Hepatocyte (in vitro differentiated cells): ENCODE results near the gene SEZ6. TPM values are rescaled to one million over a fixed set of nuclear protein-coding genes. Genes with fewer than 3 reads are reported as not detected.

Source experiments
- DNase-seq: peaks from one replicate; pipeline ENCODE4 v3.0.0-alpha.2; 2016; ENCODE audit warnings: low spot score
- H2AFZ ChIP-seq: fragments of 200-600 bp; sonication (generic); 2 replicates; pipeline ENCODE4 v1.6.0; 2016; ENCODE audit warnings: antibody characterized with exemption, mild to moderate bottlenecking
- H3K27ac ChIP-seq: fragments of 200-600 bp; sonication (generic); 2 replicates; pipeline ENCODE4 v1.5.1; 2016; ENCODE audit warnings: mild to moderate bottlenecking
- H3K27me3 ChIP-seq: fragments of 200-600 bp; sonication (generic); 2 replicates; pipeline ENCODE4 v1.6.1; 2016
- H3K36me3 ChIP-seq: fragments of 200-600 bp; sonication (generic); replicated peaks from 2 replicates; pipeline ENCODE4 v1.5.1; 2016; ENCODE audit warnings: low read depth; ENCODE audit not compliant: insufficient read depth
- H3K4me1 ChIP-seq: fragments of 200-600 bp; sonication (generic); 2 replicates; pipeline ENCODE4 v1.5.1; 2016; ENCODE audit warnings: mild to moderate bottlenecking, moderate library complexity; ENCODE audit not compliant: insufficient read depth
- H3K4me2 ChIP-seq: fragments of 200-600 bp; sonication (generic); 2 replicates; pipeline ENCODE4 v1.6.0; 2016
- H3K4me3 ChIP-seq: fragments of 200-600 bp; sonication (generic); 2 replicates; pipeline ENCODE4 v1.5.1; 2016; ENCODE audit warnings: mild to moderate bottlenecking
- H3K79me2 ChIP-seq: fragments of 200-600 bp; sonication (generic); 2 replicates; pipeline ENCODE4 v1.6.0; 2017; ENCODE audit warnings: mild to moderate bottlenecking
- H3K9me2 ChIP-seq: fragments of 200-600 bp; sonication (generic); replicated peaks from 2 replicates; pipeline ENCODE4 v1.6.0; 2017; ENCODE audit warnings: mild to moderate bottlenecking; ENCODE audit not compliant: insufficient read depth
- H3K9me3 ChIP-seq: fragments of 200-600 bp; sonication (generic); 2 replicates; pipeline ENCODE4 v1.5.1; 2016; ENCODE audit warnings: low read depth, mild to moderate bottlenecking
- H4K20me1 ChIP-seq: fragments of 200-600 bp; sonication (generic); 2 replicates; pipeline ENCODE4 v1.6.0; 2016; ENCODE audit warnings: mild to moderate bottlenecking; ENCODE audit not compliant: insufficient read depth, poor library complexity, severe bottlenecking
- EZH2 ChIP-seq: fragments of 200-600 bp; sonication (generic); IDR thresholded peaks from 2 replicates; pipeline ENCODE4 v1.6.1; 2016; ENCODE audit warnings: antibody characterized with exemption, mild to moderate bottlenecking, borderline replicate concordance
- EZH2phosphoT487 ChIP-seq: fragments of 200-600 bp; sonication (generic); IDR thresholded peaks from one replicate; pipeline ENCODE4 v1.6.1; 2018; ENCODE audit warnings: antibody characterized with exemption, mild to moderate bottlenecking, low read depth, moderate library complexity; ENCODE audit not compliant: unreplicated experiment, severe bottlenecking
- WGBS: methylation state at CpG from one replicate; pipeline ENCODE4 v1.1.6; 2016; ENCODE audit warnings: low lambda C conversion rate; ENCODE audit errors: missing lambda C conversion rate; 5-methylcytosine and 5-hydroxymethylcytosine counted together
- polyA plus RNA-seq: library from polyadenylated mRNA; unstranded; fragments of >200 nt; fragmentation: Nextera tagmentation; extraction: Ambion mirVana; gene quantifications from 2 replicates; pipeline ENCODE4 v1.2.1, GENCODE V29; 2016
- total RNA-seq: library from RNA; depleted of rRNA; stranded (reverse); fragments of >200 nt; gene quantifications from 2 replicates; pipeline ENCODE4 v1.2.3, GENCODE V29; 2014
- TF ChIP-seq, protein P1 (sequence below): fragments of 200-600 bp; sonication (generic); IDR thresholded peaks from 2 replicates; pipeline ENCODE4 v1.5.1; 2016; ENCODE audit warnings: antibody characterized with exemption, mild to moderate bottlenecking; ENCODE audit not compliant: poor library complexity

Gene SEZ6
- total and polyA plus RNA-seq, 2 experiments from 2014 or later, result 0.81 to 1.2 TPM

DNA sequence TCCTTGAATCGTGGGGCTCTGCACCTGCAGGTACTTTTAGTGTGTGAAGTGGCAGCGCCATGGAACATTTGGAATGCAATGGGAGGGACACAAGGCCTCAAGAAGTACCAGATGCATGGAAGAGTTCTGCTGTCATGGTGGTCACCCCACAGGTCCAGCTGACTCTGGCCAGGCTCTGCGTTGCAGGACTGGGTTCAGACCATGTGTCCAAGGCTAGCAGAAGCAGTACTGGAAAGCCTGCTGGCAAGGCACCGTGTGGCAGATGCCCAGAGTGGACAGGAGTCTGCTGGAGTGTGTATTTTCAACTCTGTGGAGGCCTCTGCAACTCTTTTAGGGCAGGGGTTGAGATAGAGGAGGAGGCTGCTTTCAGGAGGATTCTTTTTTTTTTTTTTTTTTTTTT lies 39.2 kb upstream of the SEZ6 start:
- Histone ChIP-seq H3K9me3 (no peaks in the 10 kb centered on the region), H3K36me3 (no peaks in the 10 kb centered on the region), H2AFZ (no peak overlapping the region), H3K27me3 (peaks cover 7% of the 10 kb centered on the region), H3K9me2 (no peaks in the 10 kb centered on the region), H3K4me3 (no peak overlapping the region), H3K4me2 (no peak overlapping the region), H4K20me1 (no peaks in the 10 kb centered on the region), H3K27ac (no peak overlapping the region), H3K4me1 (peaks cover 2% of the 10 kb centered on the region), H3K79me2 (no peaks in the 10 kb centered on the region)
- no peak for TF ChIP-seq EZH2
- TF ChIP-seq, protein P1, sequence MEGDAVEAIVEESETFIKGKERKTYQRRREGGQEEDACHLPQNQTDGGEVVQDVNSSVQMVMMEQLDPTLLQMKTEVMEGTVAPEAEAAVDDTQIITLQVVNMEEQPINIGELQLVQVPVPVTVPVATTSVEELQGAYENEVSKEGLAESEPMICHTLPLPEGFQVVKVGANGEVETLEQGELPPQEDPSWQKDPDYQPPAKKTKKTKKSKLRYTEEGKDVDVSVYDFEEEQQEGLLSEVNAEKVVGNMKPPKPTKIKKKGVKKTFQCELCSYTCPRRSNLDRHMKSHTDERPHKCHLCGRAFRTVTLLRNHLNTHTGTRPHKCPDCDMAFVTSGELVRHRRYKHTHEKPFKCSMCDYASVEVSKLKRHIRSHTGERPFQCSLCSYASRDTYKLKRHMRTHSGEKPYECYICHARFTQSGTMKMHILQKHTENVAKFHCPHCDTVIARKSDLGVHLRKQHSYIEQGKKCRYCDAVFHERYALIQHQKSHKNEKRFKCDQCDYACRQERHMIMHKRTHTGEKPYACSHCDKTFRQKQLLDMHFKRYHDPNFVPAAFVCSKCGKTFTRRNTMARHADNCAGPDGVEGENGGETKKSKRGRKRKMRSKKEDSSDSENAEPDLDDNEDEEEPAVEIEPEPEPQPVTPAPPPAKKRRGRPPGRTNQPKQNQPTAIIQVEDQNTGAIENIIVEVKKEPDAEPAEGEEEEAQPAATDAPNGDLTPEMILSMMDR, result no peak
- no peak for DNase-seq
- 91% methylated on average over 4 of the region's 4 CpGs for WGBS

DNA sequence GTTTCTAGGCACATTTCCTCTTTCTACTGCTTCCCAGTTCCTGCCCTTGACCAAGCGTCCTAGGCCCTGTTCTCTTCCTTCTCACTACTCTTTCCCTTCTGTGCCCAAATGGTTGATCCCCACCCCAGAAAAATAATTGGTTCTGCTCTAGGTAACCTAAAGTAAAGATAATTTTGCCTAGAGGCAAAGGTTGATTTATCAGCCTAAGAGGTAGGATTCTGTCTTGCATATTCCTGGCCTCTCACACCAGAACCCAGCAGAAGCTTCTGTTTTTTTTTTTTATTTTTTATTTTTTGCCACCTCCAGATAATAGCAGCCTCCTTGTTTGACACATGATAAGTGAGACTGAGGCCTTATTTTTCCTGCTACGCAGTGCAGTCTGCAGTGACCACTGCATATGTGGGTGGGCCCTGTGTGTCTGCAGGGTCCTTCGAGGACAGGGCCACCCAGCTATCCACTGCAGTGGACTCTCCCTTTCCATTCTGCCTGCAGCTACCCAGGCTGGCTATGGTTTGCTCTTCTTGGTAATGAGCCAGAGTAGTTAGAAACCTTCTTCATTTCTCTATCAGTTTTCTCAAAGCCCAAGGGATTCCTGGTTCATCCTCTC lies 37.8 kb upstream of the SEZ6 start:
- no peaks in the 10 kb centered on the region for H4K20me1 ChIP-seq
- TF ChIP-seq EZH2phosphoT487 (no peak), EZH2 (no peak)
- no peak overlapping the region for H3K4me2 ChIP-seq
- no peak overlapping the region for H2AFZ ChIP-seq
- no peaks in the 10 kb centered on the region for H3K9me3 ChIP-seq
- 86% methylated on average over 3 of the region's 3 CpGs for WGBS
- H3K9me2 ChIP-seq, result no peaks in the 10 kb centered on the region
- H3K27me3 ChIP-seq, result peaks cover 6% of the 10 kb centered on the region
- no peak overlapping the region for H3K4me3 ChIP-seq
- peaks cover 4% of the 10 kb centered on the region for H3K4me1 ChIP-seq
- H3K27ac ChIP-seq, result no peak overlapping the region
- no peaks in the 10 kb centered on the region for H3K79me2 ChIP-seq
- no peak for DNase-seq
- H3K36me3 ChIP-seq, result no peaks in the 10 kb centered on the region

DNA sequence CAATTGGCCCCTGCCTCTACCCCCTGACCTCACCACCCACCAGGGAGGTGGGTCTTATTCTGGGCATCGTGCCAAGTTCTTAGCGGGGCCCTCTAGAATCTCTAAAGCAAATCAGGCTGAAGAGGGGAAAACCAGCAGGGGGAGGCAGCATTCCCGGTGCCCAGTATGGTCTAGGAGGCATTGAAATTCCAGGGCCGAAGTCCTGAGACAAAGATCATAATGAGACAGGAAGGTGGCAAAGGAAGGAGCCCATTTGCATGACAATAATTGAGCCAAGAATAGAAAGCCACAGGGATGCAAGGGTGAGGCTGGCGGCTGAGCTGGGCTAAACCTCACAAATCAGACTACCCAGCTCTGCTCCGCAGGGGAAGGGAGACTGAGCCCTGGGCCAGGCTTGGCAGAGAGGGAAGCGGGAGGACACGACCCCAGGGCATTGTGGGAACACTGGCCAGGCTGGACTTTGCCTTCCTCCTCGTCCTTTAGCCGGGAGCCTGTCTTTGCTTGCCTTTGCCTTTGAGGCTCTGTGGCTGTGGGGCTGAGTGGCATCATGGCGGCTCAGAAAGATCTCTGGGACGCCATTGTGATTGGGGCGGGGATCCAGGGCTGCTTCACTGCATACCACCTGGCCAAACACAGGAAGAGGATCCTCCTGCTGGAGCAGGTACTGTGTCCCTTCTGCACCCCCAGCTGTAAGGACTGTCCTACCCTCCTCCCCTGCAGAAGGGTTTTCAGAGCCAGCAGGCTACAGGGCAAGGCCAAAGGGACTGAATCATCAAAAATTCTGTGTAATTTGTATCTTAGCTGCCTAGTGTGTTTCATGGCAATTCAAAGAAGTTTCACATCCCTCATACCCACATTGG lies 37.1 kb upstream of the SEZ6 start, which contains the start of gene PIPOX:
PIPOX (plus strand) TSS at position 463 of the 860 bp plus-strand sequence; CDS start at position 548, 85 bp downstream.
- no peak within 1 kb of the TSS for H2AFZ ChIP-seq
- peak; percentile 63 for DNase-seq
- peaks cover 4% of the 10 kb centered on the region for H3K4me1 ChIP-seq
- peak within 1 kb of the TSS; percentile 43 for H3K4me2 ChIP-seq
- no peak within 1 kb of the TSS for H3K4me3 ChIP-seq
- no peaks in the 10 kb centered on the region for H3K9me3 ChIP-seq
- no peak for TF ChIP-seq EZH2
- H3K9me2 ChIP-seq, result no peaks in the 10 kb centered on the region
- H3K27ac ChIP-seq, result no peak within 1 kb of the TSS
- H4K20me1 ChIP-seq, result no peaks in the 10 kb centered on the region
- no peaks in the 10 kb centered on the region for H3K36me3 ChIP-seq
- no peaks in the 10 kb centered on the region for H3K79me2 ChIP-seq
- peaks cover 14% of the 10 kb centered on the region for H3K27me3 ChIP-seq
- WGBS, result 48% methylated on average over 13 of the region's 13 CpGs

DNA sequence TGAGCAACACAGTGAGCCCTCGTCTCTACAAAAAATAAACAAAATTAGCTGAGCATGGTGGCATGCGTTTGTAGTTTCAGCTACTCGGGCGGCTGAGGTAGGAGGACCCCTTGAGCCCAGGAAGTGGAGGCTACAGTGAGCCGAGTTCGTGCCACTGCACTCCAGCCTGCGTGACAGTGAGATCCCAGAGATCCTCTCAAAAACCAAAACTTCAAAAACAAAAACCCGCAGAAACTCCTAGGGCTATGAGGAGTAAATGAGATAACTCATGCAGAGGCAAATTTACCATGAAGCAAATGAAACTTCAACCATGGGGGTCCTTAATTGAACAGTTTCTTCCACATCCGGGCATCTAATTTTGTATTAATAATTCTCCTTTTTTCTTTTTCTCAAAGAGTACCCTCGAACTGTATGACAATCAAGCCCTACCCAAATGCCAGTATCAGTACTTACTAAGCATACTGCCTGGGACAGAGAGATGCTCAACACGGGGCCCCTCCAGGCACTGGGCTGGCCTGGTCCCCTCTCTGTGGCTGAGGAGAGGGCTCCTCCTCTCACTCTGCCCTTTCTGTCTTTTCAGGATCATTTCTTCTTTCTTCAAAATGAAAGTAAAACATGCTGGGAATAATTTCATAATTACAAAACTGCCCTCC lies 36.3 kb upstream of the SEZ6 start:
- H3K27me3 ChIP-seq, result peaks cover 21% of the 10 kb centered on the region
- no peak for DNase-seq
- H3K9me3 ChIP-seq, result no peaks in the 10 kb centered on the region
- H3K4me3 ChIP-seq, result no peak overlapping the region
- H4K20me1 ChIP-seq, result no peaks in the 10 kb centered on the region
- TF ChIP-seq EZH2, result no peak
- TF ChIP-seq, protein P1, result no peak
- no peak for TF ChIP-seq EZH2phosphoT487
- WGBS, result 83% methylated on average over 11 of the region's 11 CpGs
- H3K36me3 ChIP-seq, result no peaks in the 10 kb centered on the region
- peaks cover 4% of the 10 kb centered on the region for H3K4me1 ChIP-seq
- H3K27ac ChIP-seq, result no peak overlapping the region
- no peaks in the 10 kb centered on the region for H3K79me2 ChIP-seq
- H2AFZ ChIP-seq, result no peak overlapping the region
- H3K9me2 ChIP-seq, result no peaks in the 10 kb centered on the region
- H3K4me2 ChIP-seq, result peak overlapping the region; percentile 43
